Measurements from ENCODE around the gene TEKT3. TPM values are rescaled to one million over a fixed set of nuclear protein-coding genes. Genes with fewer than 3 reads are reported as not detected.

Gene TEKT3
- total and polyA plus RNA-seq, 2 donors (not counting 3 experiments of a cell fraction or from before 2014, with no cell fraction given), result 0.28 TPM; not detected in 1

GRCh38 chr17:15303268-15303667 is 38.1 kb downstream of the TEKT3 start:
- Histone ChIP-seq H3K79me2 (ENCODE audit: control insufficient read depth, insufficient read depth, low read length) (no peaks in the 10 kb centered on the region), H3K9ac (replicated peaks; ENCODE audit: extremely low read depth, insufficient read depth, low read length) (no peak overlapping the region), H3K36me3 (ENCODE audit: control insufficient read depth in 2 of 2, extremely low read depth in 1 of 2, insufficient read depth in 2 of 2, low read length in 2 of 2) (no peaks in the 10 kb centered on the region), H3K4me3 (replicated peaks in 1 of 3; ENCODE audit: insufficient read depth in 1 of 3, low read depth in 1 of 3, low read length in 3 of 3) (no peak overlapping the region), H3K4me1 (ENCODE audit: control insufficient read depth, extremely low read depth, insufficient read depth, low read length) (no peaks in the 10 kb centered on the region), H3K27ac (ENCODE audit: insufficient read depth, low read depth, low read length) (no peak overlapping the region), H4K20me1 (replicated peaks; ENCODE audit: control insufficient read depth, extremely low read depth, insufficient read depth, low read length) (no peaks in the 10 kb centered on the region), H3K4me2 (ENCODE audit: insufficient read depth, low read length) (no peak overlapping the region), H3K9me1 (replicated peaks; ENCODE audit: control insufficient read depth, extremely low read depth, insufficient read depth, low read length) (no peaks in the 10 kb centered on the region), H2AFZ (ENCODE audit: low read depth, low read length) (no peak overlapping the region), H3K27me3 (ENCODE audit: control insufficient read depth in 2 of 2, insufficient read depth in 2 of 2, low read length in 2 of 2) (peaks cover 0 to 1% of the 10 kb centered on the region in 2 experiments), H3K9me3 (replicated peaks; ENCODE audit: control insufficient read depth, insufficient read depth, low read length) (no peaks in the 10 kb centered on the region)
- POLR2A ChIA-PET, result no interaction called here
- intact Hi-C loops (cut with micrococcal nuclease) (no loop called here), dilution Hi-C loops (cut with MboI; ENCODE audit: extremely low pct_ligation_motif_present, low sequenced_read_pairs) (no loop called here)
- no TSS peak for BruUV-seq (replicated peaks)
- FAIRE-seq (no peak), DNase-seq (ENCODE audit: low read depth, low spot score) (no peak)
- CTCF ChIA-PET, result interaction anchor here (2.0 kb wide), 1 partner anchor 200 kb away, joined by 7 read pairs; no protein-coding TSS in a partner anchor
- TF ChIP-seq, protein P1, sequence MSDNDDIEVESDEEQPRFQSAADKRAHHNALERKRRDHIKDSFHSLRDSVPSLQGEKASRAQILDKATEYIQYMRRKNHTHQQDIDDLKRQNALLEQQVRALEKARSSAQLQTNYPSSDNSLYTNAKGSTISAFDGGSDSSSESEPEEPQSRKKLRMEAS (IDR thresholded peaks at IDR 0.05; ENCODE audit: insufficient read depth, insufficient read length), result no peak

GRCh38 chr17:15301845-15302244 is 39.6 kb downstream of the TEKT3 start:
- Histone ChIP-seq H3K27me3 (ENCODE audit: control insufficient read depth in 2 of 2, insufficient read depth in 2 of 2, low read length in 2 of 2) (peaks cover 0 to 1% of the 10 kb centered on the region in 2 experiments), H3K4me1 (ENCODE audit: control insufficient read depth, extremely low read depth, insufficient read depth, low read length) (no peaks in the 10 kb centered on the region), H3K9me1 (replicated peaks; ENCODE audit: control insufficient read depth, extremely low read depth, insufficient read depth, low read length) (no peaks in the 10 kb centered on the region), H4K20me1 (replicated peaks; ENCODE audit: control insufficient read depth, extremely low read depth, insufficient read depth, low read length) (no peaks in the 10 kb centered on the region), H3K79me2 (ENCODE audit: control insufficient read depth, insufficient read depth, low read length) (no peaks in the 10 kb centered on the region), H2AFZ (ENCODE audit: low read depth, low read length) (no peak overlapping the region), H3K9me3 (replicated peaks; ENCODE audit: control insufficient read depth, insufficient read depth, low read length) (no peaks in the 10 kb centered on the region), H3K36me3 (ENCODE audit: control insufficient read depth in 2 of 2, extremely low read depth in 1 of 2, insufficient read depth in 2 of 2, low read length in 2 of 2) (no peaks in the 10 kb centered on the region), H3K4me3 (replicated peaks in 1 of 3; ENCODE audit: insufficient read depth in 1 of 3, low read depth in 1 of 3, low read length in 3 of 3) (no peak overlapping the region), H3K4me2 (ENCODE audit: insufficient read depth, low read length) (no peak overlapping the region), H3K9ac (replicated peaks; ENCODE audit: extremely low read depth, insufficient read depth, low read length) (no peak overlapping the region), H3K27ac (ENCODE audit: insufficient read depth, low read depth, low read length) (no peak overlapping the region)
- DNase-seq (ENCODE audit: low read depth, low spot score) (no peak), FAIRE-seq (no peak)
- dilution Hi-C loops (cut with MboI; ENCODE audit: extremely low pct_ligation_motif_present, low sequenced_read_pairs), result no loop called here
- BruUV-seq (replicated peaks), result no TSS peak
- ChIA-PET POLR2A (no interaction called here), CTCF (interaction anchor here (1.6 kb wide), 1 partner anchor 201 kb away, joined by 6 read pairs; no protein-coding TSS in a partner anchor)
- TF ChIP-seq MYC (IDR thresholded peaks at IDR 0.05; ENCODE audit: low read depth, low read length), result no peak
- TF ChIP-seq EZH2 (IDR thresholded peaks at IDR 0.05; ENCODE audit: borderline replicate concordance, low read depth, low read length, severe bottlenecking), result no peak
- TF ChIP-seq, protein P2, sequence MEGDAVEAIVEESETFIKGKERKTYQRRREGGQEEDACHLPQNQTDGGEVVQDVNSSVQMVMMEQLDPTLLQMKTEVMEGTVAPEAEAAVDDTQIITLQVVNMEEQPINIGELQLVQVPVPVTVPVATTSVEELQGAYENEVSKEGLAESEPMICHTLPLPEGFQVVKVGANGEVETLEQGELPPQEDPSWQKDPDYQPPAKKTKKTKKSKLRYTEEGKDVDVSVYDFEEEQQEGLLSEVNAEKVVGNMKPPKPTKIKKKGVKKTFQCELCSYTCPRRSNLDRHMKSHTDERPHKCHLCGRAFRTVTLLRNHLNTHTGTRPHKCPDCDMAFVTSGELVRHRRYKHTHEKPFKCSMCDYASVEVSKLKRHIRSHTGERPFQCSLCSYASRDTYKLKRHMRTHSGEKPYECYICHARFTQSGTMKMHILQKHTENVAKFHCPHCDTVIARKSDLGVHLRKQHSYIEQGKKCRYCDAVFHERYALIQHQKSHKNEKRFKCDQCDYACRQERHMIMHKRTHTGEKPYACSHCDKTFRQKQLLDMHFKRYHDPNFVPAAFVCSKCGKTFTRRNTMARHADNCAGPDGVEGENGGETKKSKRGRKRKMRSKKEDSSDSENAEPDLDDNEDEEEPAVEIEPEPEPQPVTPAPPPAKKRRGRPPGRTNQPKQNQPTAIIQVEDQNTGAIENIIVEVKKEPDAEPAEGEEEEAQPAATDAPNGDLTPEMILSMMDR (IDR thresholded peaks at IDR 0.05; ENCODE audit: extremely low read depth in 1 of 2, insufficient read depth in 1 of 2, low read depth in 1 of 2, low read length in 2 of 2), result no peak
- intact Hi-C loops (cut with micrococcal nuclease), result no loop called here
